Ovary (tissue), 9 donors: ENCODE data around the gene NAV2. TPM values are rescaled to one million over a fixed set of nuclear protein-coding genes. Genes with fewer than 3 reads are reported as not detected.

Experiments used
- DNase-seq, 5 donors: peaks; one replicate each; pipeline ENCODE4 v3.0.0-alpha.2; 2019 to 2020
- H3K27ac ChIP-seq, 2 donors: fragments of 200-600 bp; one replicate each; pipeline versions ENCODE4 v1.5.1 to v1.8.0; 2019 to 2022
- H3K27me3 ChIP-seq: fragments of 200-600 bp; one replicate; pipeline ENCODE4 v1.8.0; 2022
- H3K36me3 ChIP-seq: fragments of 200-600 bp; sonication (generic); one replicate; pipeline ENCODE4 v1.5.1; 2019
- H3K4me1 ChIP-seq: one replicate; pipeline ENCODE4 v1.8.1; 2013; ENCODE audit warnings: mild to moderate bottlenecking, moderate library complexity; ENCODE audit not compliant: insufficient read depth
- H3K4me3 ChIP-seq: fragments of 200-600 bp; sonication (generic); one replicate; pipeline ENCODE4 v1.5.1; 2017
- H3K9me3 ChIP-seq, 2 donors: fragments of 200-600 bp in 1 of 2; sonication (generic) in 1 of 2; one replicate each; pipeline versions ENCODE4 v1.5.1 to v1.8.1; 2013 to 2019; ENCODE audit warnings: mild to moderate bottlenecking in 1 of 2, moderate library complexity in 1 of 2
- EP300 ChIP-seq: sonication (generic); formaldehyde crosslinking; IDR thresholded peaks from one replicate; pipeline ENCODE4 v1.6.1; 2017; ENCODE audit warnings: antibody characterized with exemption
- POLR2A ChIP-seq: fragments of 450-650 bp; IDR thresholded peaks from one replicate; pipeline ENCODE4 v1.6.1; 2017; ENCODE audit warnings: antibody characterized with exemption, mild to moderate bottlenecking, moderate library complexity
- WGBS, 3 donors: extraction: QIAGEN DNeasy Blood & Tissue Kit in 1 of 3; methylation state at CpG; one replicate each; pipeline versions ENCODE4 v1.1.5 to v1.1.7; 2013 to 2017; 5-methylcytosine and 5-hydroxymethylcytosine counted together
- intact Hi-C, 4 donors: fragments of 100-400 bp; cut with DNase I; formaldehyde crosslinking; loops; one replicate each; pipeline versions ENCODE4 v1.11.0 to v1.15.1; 2022 to 2023
- polyA plus RNA-seq, 2 donors: library from polyadenylated mRNA; stranded (reverse); fragments of 200-250 nt in 1 of 2; fragments of 350-450 nt in 1 of 2; fragmentation: Illumina TruSeq in 1 of 2; extraction: RNeasy Lipid Tissue Mini Kit (QIAGEN cat#74804) in 1 of 2; gene quantifications; one replicate each; pipeline ENCODE4 v1.2.3, GENCODE V29; 2013 to 2014
- total RNA-seq, 7 donors: library from RNA; depleted of rRNA in 2 of 7; stranded (reverse); fragments of >200 nt in 2 of 7; fragmentation: NEBNext Ultra II Directional in 3 of 7; extraction: Animal tissue kit (Norgen Biotek cat#: 25700) in 3 of 7; gene quantifications; one replicate each; pipeline versions ENCODE4 v1.1.0 to v1.2.4, GENCODE V29; 2016 to 2023
- TF ChIP-seq, protein P1 (sequence below), 3 donors: fragments of 450-650 bp in 2 of 3; fragments of 200-600 bp in 1 of 3; IDR thresholded peaks; one replicate each; pipeline versions ENCODE4 v1.5.1 to v1.8.0; 2016 to 2022; ENCODE audit warnings: antibody characterized with exemption in 3 of 3, mild to moderate bottlenecking in 1 of 3
- donor health status: DM: no; HTN: no; CAD: no; lungs with moderate emphysema.
- donor health status: DM: no; HTN: no; CAD: no.
- donor health status: Bipolar disorder and iron deficiency.
- donor health status: DM: yes; HTN: yes; CAD: no.
- donor health status: DM: no; HTN: no; CAD: no.
- donor health status: DM: yes; HTN: yes; CAD: no.

Gene NAV2
- total and polyA plus RNA-seq, 9 donors, result 2.9 to 14.1 (median 7.8) TPM

GRCh38 chr11:20045098-20045688 is 332.6 kb downstream of the NAV2 start:
- no peak overlapping the region for H3K4me3 ChIP-seq
- no peak overlapping the region for H3K27ac ChIP-seq
- H3K27me3 ChIP-seq, result no peaks in the 10 kb centered on the region
- 91 to 95% (median 92%) methylated on average over 19 of the region's 19 CpGs for WGBS, 3 donors
- DNase-seq, result no peak
- TF ChIP-seq, protein P1, sequence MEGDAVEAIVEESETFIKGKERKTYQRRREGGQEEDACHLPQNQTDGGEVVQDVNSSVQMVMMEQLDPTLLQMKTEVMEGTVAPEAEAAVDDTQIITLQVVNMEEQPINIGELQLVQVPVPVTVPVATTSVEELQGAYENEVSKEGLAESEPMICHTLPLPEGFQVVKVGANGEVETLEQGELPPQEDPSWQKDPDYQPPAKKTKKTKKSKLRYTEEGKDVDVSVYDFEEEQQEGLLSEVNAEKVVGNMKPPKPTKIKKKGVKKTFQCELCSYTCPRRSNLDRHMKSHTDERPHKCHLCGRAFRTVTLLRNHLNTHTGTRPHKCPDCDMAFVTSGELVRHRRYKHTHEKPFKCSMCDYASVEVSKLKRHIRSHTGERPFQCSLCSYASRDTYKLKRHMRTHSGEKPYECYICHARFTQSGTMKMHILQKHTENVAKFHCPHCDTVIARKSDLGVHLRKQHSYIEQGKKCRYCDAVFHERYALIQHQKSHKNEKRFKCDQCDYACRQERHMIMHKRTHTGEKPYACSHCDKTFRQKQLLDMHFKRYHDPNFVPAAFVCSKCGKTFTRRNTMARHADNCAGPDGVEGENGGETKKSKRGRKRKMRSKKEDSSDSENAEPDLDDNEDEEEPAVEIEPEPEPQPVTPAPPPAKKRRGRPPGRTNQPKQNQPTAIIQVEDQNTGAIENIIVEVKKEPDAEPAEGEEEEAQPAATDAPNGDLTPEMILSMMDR (IDR thresholded peaks at IDR 0.05), result no peak
- TF ChIP-seq POLR2A (no peak), EP300 (no peak)
- intact Hi-C loops, result no loop called here
- no peaks in the 10 kb centered on the region for H3K9me3 ChIP-seq
- H3K4me1 ChIP-seq, result peaks cover 7% of the 10 kb centered on the region
- H3K36me3 ChIP-seq, result no peaks in the 10 kb centered on the region

- peaks cover 12% of the 10 kb centered on the region for H3K4me1 ChIP-seq
- no peaks in the 10 kb centered on the region for H3K9me3 ChIP-seq
- H3K27ac ChIP-seq, result no peak overlapping the region
- TF ChIP-seq, protein P1 (IDR thresholded peaks at IDR 0.05), result no peak
- TF ChIP-seq EP300 (no peak), POLR2A (no peak)
- DNase-seq, result no peak
- 76 to 82% (median 77%) methylated on average over 3 of the region's 3 CpGs for WGBS, 3 donors
- intact Hi-C loops, result no loop called here
- H3K36me3 ChIP-seq, result no peaks in the 10 kb centered on the region
- H3K4me3 ChIP-seq, result no peak overlapping the region
- no peaks in the 10 kb centered on the region for H3K27me3 ChIP-seq
Observed at GRCh38 chr11:20046416-20046815, 333.8 kb downstream of the NAV2 start.

GRCh38 chr11:20047006-20047768 is 334.6 kb downstream of the NAV2 start:
- 66 to 82% (median 73%) methylated on average over 4 of the region's 4 CpGs for WGBS, 3 donors
- TF ChIP-seq EP300, result no peak
- no peak for TF ChIP-seq POLR2A
- TF ChIP-seq, protein P1 (IDR thresholded peaks at IDR 0.05), result no peak
- H3K27ac ChIP-seq, result no peak overlapping the region
- H3K9me3 ChIP-seq, result no peaks in the 10 kb centered on the region
- peaks cover 12% of the 10 kb centered on the region for H3K4me1 ChIP-seq
- intact Hi-C loops, result no loop called here
- DNase-seq, result no peak
- H3K27me3 ChIP-seq, result no peaks in the 10 kb centered on the region
- H3K36me3 ChIP-seq, result no peaks in the 10 kb centered on the region
- no peak overlapping the region for H3K4me3 ChIP-seq

- H3K27ac ChIP-seq, result no peak overlapping the region
- TF ChIP-seq, protein P1 (IDR thresholded peaks at IDR 0.05), result no peak
- TF ChIP-seq POLR2A (no peak), EP300 (no peak)
- intact Hi-C loops, result no loop called here
Observed at GRCh38 chr11:20047769-20048154, 335.1 kb downstream of the NAV2 start.

More at GRCh38 chr11:20047769-20048154, 335.1 kb downstream of the NAV2 start:
- no peak for DNase-seq
- H3K36me3 ChIP-seq, result no peaks in the 10 kb centered on the region
- 83 to 88% (median 84%) methylated on average over 2 of the region's 2 CpGs for WGBS, 3 donors
- no peaks in the 10 kb centered on the region for H3K27me3 ChIP-seq
- no peak overlapping the region for H3K4me3 ChIP-seq
- H3K4me1 ChIP-seq, result peaks cover 12% of the 10 kb centered on the region
- no peaks in the 10 kb centered on the region for H3K9me3 ChIP-seq
